HCT116 (cell line): ENCODE measurements around the gene HPN. TPM values are rescaled to one million over a fixed set of nuclear protein-coding genes. Genes with fewer than 3 reads are reported as not detected.

Source experiments
- ATAC-seq: fragments of 200-7000 bp; cut with Tn5 transposase; 2 replicates; pipeline ENCODE4 v1.9.1; 2020; ENCODE audit warnings: mild to moderate bottlenecking, moderate library complexity
- BruUV-seq: library from RNA; stranded (reverse); fragments of 400-500 nt; replicated peaks from 2 replicates; lab custom pipeline; 2021; lab: Mats Ljungman, UMichigan
- CTCF ChIA-PET: fragments of 300-600 bp; sonication (Branson Sonifier 250); formaldehyde crosslinking; loops from one replicate; lab custom pipeline; 2021; ENCODE audit warnings: antibody characterized with exemption; lab: Charles Lee
- POLR2A ChIA-PET: fragments of 300-600, 350-600 bp; sonication (Branson Sonifier 250); formaldehyde crosslinking; loops from one replicate; lab custom pipeline; 2021; ENCODE audit warnings: antibody characterized with exemption; lab: Charles Lee
- RAD21 ChIA-PET, 2 experiments: fragments of 300-600 bp; sonication (Branson Sonifier 250); formaldehyde crosslinking; loops; one replicate each; lab custom pipeline; 2023; ENCODE audit warnings: low total read pairs in 2 of 2; ENCODE audit not compliant: uncharacterized antibody in 2 of 2, unreplicated experiment in 2 of 2, low non-redundant PET in 1 of 2; lab: Charles Lee
- DNase-seq: peaks from one replicate; pipeline ENCODE4 v3.0.0-alpha.2; 2010; ENCODE audit warnings: low read depth, low spot score
- H2AFZ ChIP-seq: fragments of 200-600 bp; shearing (Covaris generic), sonication (generic); 2 replicates; pipeline ENCODE4 v1.6.1; 2017; ENCODE audit warnings: low read depth, mixed run types, mixed read lengths, antibody characterized with exemption, low read length; ENCODE audit not compliant: poor library complexity, severe bottlenecking
- H3K27ac ChIP-seq: 2 replicates; pipeline ENCODE4 v1.5.1; 2012; ENCODE audit warnings: low read depth, low read length
- H3K27me3 ChIP-seq: fragments of 200-600 bp; sonication (generic); 2 replicates; pipeline ENCODE4 v1.6.1; 2016; ENCODE audit warnings: mixed run types, low read length, mixed read lengths; ENCODE audit not compliant: insufficient read depth
- H3K36me3 ChIP-seq, 2 experiments: fragments of 200-500 bp in 1 of 2; fragments of 200-600 bp in 1 of 2; sonication (Bioruptor generic) in 1 of 2; sonication (generic) in 1 of 2; 2 replicates each; pipeline versions ENCODE4 v1.5.1 to v1.6.1; 2014 to 2016; ENCODE audit warnings: low read length in 2 of 2, inconsistent platforms in 1 of 2, mixed read lengths in 1 of 2, mixed run types in 1 of 2; ENCODE audit not compliant: insufficient read depth in 2 of 2, control insufficient read depth in 1 of 2
- H3K4me1 ChIP-seq, 2 experiments: fragments of 200-600 bp in 1 of 2; sonication (generic) in 1 of 2; 2 replicates each; pipeline versions ENCODE4 v1.5.1 to v1.6.1; 2012 to 2017; ENCODE audit warnings: low read length in 2 of 2, inconsistent platforms in 1 of 2, mild to moderate bottlenecking in 1 of 2, mixed read lengths in 1 of 2, mixed run types in 1 of 2, moderate library complexity in 1 of 2; ENCODE audit not compliant: insufficient read depth in 2 of 2, control insufficient read depth in 1 of 2
- H3K4me2 ChIP-seq: fragments of 200-600 bp; sonication (generic); 2 replicates; pipeline ENCODE4 v1.6.1; 2017; ENCODE audit warnings: mixed run types, low read length, mixed read lengths
- H3K4me3 ChIP-seq, 2 experiments: fragments of 200-600 bp in 1 of 2; sonication (generic) in 1 of 2; replicated peaks in 1 of 2; 2 replicates each; pipeline ENCODE4 v1.5.1; 2011 to 2016; ENCODE audit warnings: low read length in 2 of 2, control low read depth in 1 of 2, low read depth in 1 of 2, mild to moderate bottlenecking in 1 of 2, mixed read lengths in 1 of 2, mixed run types in 1 of 2
- H3K79me2 ChIP-seq: fragments of 200-600 bp; sonication (generic); 2 replicates; pipeline ENCODE4 v1.6.1; 2017; ENCODE audit warnings: mild to moderate bottlenecking, mixed run types, low read length, moderate library complexity, mixed read lengths; ENCODE audit not compliant: insufficient read depth
- H3K9ac ChIP-seq: fragments of 200-600 bp; sonication (generic); 2 replicates; pipeline ENCODE4 v1.6.1; 2016; ENCODE audit warnings: low read length, mixed read lengths
- H3K9me2 ChIP-seq: fragments of 200-600 bp; sonication (generic), shearing (Covaris generic); 2 replicates; pipeline ENCODE4 v1.6.1; 2017; ENCODE audit warnings: mixed run types, mild to moderate bottlenecking, moderate library complexity; ENCODE audit not compliant: insufficient read depth
- H3K9me3 ChIP-seq, 2 experiments: fragments of 200-500 bp in 1 of 2; fragments of 200-600 bp in 1 of 2; sonication (Bioruptor generic) in 1 of 2; sonication (generic) in 1 of 2; 2 replicates each; pipeline ENCODE4 v1.6.1; 2014 to 2017; ENCODE audit warnings: low read length in 2 of 2, mixed read lengths in 2 of 2, inconsistent platforms in 1 of 2, low read depth in 1 of 2, mild to moderate bottlenecking in 1 of 2, mixed run types in 1 of 2, moderate library complexity in 1 of 2; ENCODE audit not compliant: control insufficient read depth in 1 of 2, insufficient read depth in 1 of 2
- H4K20me1 ChIP-seq: fragments of 200-600 bp; sonication (generic), shearing (Covaris generic); 2 replicates; pipeline ENCODE4 v1.6.1; 2017; ENCODE audit warnings: mixed run types, mild to moderate bottlenecking, moderate library complexity; ENCODE audit not compliant: insufficient read depth
- CBX3 ChIP-seq: IDR thresholded peaks from 2 replicates; pipeline ENCODE4 v1.6.1; 2012; ENCODE audit warnings: low read depth
- CEBPB ChIP-seq: IDR thresholded peaks from 2 replicates; pipeline ENCODE4 v1.6.1; 2012; ENCODE audit warnings: low read depth
- EGR1 ChIP-seq: IDR thresholded peaks from 2 replicates; pipeline ENCODE4 v1.6.1; 2012; ENCODE audit warnings: low read depth
- EZH2phosphoT487 ChIP-seq: fragments of 200-600 bp; IDR thresholded peaks from 2 replicates; pipeline ENCODE4 v1.6.1; 2018; ENCODE audit warnings: antibody characterized with exemption, borderline replicate concordance
- JUND ChIP-seq: IDR thresholded peaks from 2 replicates; pipeline ENCODE4 v1.6.1; 2012
- POLR2A ChIP-seq: IDR thresholded peaks from 2 replicates; pipeline ENCODE4 v1.7.0; 2011; ENCODE audit warnings: borderline replicate concordance; ENCODE audit not compliant: insufficient read depth, insufficient read length; ENCODE audit errors: extremely low read depth
- POLR2AphosphoS5 ChIP-seq: IDR thresholded peaks from 2 replicates; pipeline ENCODE4 v1.6.1; 2011; ENCODE audit warnings: mild to moderate bottlenecking, low read depth, low read length, moderate library complexity
- SIN3A ChIP-seq: IDR thresholded peaks from 2 replicates; pipeline ENCODE4 v1.6.1; 2012; ENCODE audit warnings: low read depth
- SP1 ChIP-seq: IDR thresholded peaks from 2 replicates; pipeline ENCODE4 v1.6.1; 2012; ENCODE audit warnings: low read depth
- TCF7L2 ChIP-seq: IDR thresholded peaks from 2 replicates; pipeline ENCODE4 v1.7.0; 2011; ENCODE audit warnings: borderline replicate concordance, inconsistent platforms; ENCODE audit not compliant: insufficient read depth, insufficient read length; ENCODE audit errors: extremely low read depth
- ZFX ChIP-seq: fragments of 450-650 bp; IDR thresholded peaks from 2 replicates; pipeline ENCODE4 v1.6.1; 2017
- intact Hi-C: fragments of 100-400 bp; cut with micrococcal nuclease; formaldehyde crosslinking; loops from 2 replicates; pipeline ENCODE4 v1.10.0; 2022
- total RNA-seq: library from RNA; stranded (reverse); gene quantifications from one replicate; pipeline ENCODE4 v1.2.1, GENCODE V29; 2021; ENCODE audit not compliant: unreplicated experiment
- TF ChIP-seq, protein P1 (sequence below): IDR thresholded peaks from 2 replicates; pipeline ENCODE4 v1.6.1; 2012
- TF ChIP-seq, protein P2 (sequence below): IDR thresholded peaks from 2 replicates; pipeline ENCODE4 v1.6.1; 2012
- TF ChIP-seq, protein P3 (sequence below), 3 experiments: fragments of 200-600 bp in 1 of 3; sonication (generic) in 1 of 3; IDR thresholded peaks in 2 of 3; conservative IDR thresholded peaks in 1 of 3; 2 replicates each; pipeline ENCODE4 v1.5.1; 2012 to 2017; ENCODE audit warnings: low read depth in 2 of 3, low read length in 2 of 3, antibody characterized with exemption in 1 of 3, borderline replicate concordance in 1 of 3, control low read depth in 1 of 3, mild to moderate bottlenecking in 1 of 3, mixed read lengths in 1 of 3, mixed run types in 1 of 3, moderate library complexity in 1 of 3; ENCODE audit not compliant: insufficient read depth in 1 of 3
- TF ChIP-seq, protein P4 (sequence below): IDR thresholded peaks from 2 replicates; pipeline ENCODE4 v1.6.1; 2012; ENCODE audit warnings: low read depth

HPN gene
- total RNA-seq, 1 experiment from 2014 or later = 0.32 TPM

DNA sequence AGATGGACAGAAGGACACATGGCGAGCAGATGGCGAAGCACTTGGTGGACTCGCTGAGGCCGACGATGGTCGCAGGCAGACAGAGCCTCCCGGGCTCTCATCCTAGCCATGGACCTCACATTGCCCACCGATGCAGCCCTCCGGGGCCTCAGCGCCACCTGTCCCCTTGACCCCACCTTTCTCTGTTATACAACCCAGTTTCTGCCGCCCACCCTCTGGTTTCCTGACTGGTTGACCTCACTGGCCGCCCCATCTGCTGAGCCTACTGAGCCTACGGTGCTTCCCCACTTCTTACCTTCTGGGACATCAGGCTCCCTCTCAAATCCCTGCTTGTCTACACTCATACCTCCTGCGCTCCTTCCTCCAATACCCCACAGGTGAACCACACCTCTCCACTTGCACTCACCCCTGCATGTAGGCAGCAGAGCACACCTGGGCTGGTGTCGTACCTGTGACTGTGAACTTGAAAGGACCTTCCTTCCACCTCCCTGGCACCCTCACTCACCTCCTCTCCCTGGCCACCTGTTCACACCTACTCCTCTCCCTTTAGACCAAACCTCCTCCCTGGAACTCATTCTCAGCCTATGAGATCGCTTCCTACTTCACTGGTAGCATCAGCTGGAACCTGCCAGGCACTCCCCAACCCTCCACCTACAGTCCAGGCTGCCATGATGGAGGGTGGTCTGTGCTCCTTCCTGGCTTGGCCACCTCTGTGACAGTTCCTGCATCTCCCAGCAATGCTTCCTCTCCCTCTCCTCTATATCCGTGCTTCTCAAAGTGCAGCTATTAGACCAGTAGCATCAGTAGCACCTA, 36.1 kb downstream of the HPN start:
- ChIA-PET POLR2A (no interaction called here), RAD21 (no interaction called here), CTCF (no interaction called here)
- Histone ChIP-seq H4K20me1 (no peaks in the 10 kb centered on the region), H3K27ac (no peak overlapping the region), H3K4me3 (no peak overlapping the region), H3K36me3 (no peaks in the 10 kb centered on the region), H3K4me2 (no peak overlapping the region), H3K9ac (no peak overlapping the region), H3K4me1 (no peaks in the 10 kb centered on the region), H2AFZ (no peak overlapping the region), H3K79me2 (no peaks in the 10 kb centered on the region), H3K9me3 (no peaks in the 10 kb centered on the region), H3K9me2 (no peaks in the 10 kb centered on the region), H3K27me3 (no peaks in the 10 kb centered on the region)
- intact Hi-C loops = no loop called here
- DNase-seq (no peak), ATAC-seq (no peak)
- TF ChIP-seq SP1 = no peak
- TF ChIP-seq, protein P1, sequence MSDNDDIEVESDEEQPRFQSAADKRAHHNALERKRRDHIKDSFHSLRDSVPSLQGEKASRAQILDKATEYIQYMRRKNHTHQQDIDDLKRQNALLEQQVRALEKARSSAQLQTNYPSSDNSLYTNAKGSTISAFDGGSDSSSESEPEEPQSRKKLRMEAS = no peak
- no peak for TF ChIP-seq CBX3
- no peak for TF ChIP-seq EZH2phosphoT487
- no peak for TF ChIP-seq POLR2AphosphoS5
- TF ChIP-seq, protein P2, sequence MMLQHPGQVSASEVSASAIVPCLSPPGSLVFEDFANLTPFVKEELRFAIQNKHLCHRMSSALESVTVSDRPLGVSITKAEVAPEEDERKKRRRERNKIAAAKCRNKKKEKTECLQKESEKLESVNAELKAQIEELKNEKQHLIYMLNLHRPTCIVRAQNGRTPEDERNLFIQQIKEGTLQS = no peak
- no peak for TF ChIP-seq TCF7L2
- TF ChIP-seq EGR1 = no peak
- TF ChIP-seq POLR2A = no peak
- no peak for TF ChIP-seq SIN3A
- no peak for TF ChIP-seq CEBPB
- TF ChIP-seq JUND = no peak
- no peak for TF ChIP-seq ZFX
- TF ChIP-seq, protein P3, sequence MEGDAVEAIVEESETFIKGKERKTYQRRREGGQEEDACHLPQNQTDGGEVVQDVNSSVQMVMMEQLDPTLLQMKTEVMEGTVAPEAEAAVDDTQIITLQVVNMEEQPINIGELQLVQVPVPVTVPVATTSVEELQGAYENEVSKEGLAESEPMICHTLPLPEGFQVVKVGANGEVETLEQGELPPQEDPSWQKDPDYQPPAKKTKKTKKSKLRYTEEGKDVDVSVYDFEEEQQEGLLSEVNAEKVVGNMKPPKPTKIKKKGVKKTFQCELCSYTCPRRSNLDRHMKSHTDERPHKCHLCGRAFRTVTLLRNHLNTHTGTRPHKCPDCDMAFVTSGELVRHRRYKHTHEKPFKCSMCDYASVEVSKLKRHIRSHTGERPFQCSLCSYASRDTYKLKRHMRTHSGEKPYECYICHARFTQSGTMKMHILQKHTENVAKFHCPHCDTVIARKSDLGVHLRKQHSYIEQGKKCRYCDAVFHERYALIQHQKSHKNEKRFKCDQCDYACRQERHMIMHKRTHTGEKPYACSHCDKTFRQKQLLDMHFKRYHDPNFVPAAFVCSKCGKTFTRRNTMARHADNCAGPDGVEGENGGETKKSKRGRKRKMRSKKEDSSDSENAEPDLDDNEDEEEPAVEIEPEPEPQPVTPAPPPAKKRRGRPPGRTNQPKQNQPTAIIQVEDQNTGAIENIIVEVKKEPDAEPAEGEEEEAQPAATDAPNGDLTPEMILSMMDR (IDR thresholded peaks at IDR 0.05 in 2 of 3, conservative IDR thresholded peaks at IDR 0.05 in 1 of 3; ENCODE audit: borderline replicate concordance in 1 of 3, insufficient read depth in 1 of 3, low read depth in 2 of 3, low read length in 2 of 3) = no peak
- TF ChIP-seq, protein P4, sequence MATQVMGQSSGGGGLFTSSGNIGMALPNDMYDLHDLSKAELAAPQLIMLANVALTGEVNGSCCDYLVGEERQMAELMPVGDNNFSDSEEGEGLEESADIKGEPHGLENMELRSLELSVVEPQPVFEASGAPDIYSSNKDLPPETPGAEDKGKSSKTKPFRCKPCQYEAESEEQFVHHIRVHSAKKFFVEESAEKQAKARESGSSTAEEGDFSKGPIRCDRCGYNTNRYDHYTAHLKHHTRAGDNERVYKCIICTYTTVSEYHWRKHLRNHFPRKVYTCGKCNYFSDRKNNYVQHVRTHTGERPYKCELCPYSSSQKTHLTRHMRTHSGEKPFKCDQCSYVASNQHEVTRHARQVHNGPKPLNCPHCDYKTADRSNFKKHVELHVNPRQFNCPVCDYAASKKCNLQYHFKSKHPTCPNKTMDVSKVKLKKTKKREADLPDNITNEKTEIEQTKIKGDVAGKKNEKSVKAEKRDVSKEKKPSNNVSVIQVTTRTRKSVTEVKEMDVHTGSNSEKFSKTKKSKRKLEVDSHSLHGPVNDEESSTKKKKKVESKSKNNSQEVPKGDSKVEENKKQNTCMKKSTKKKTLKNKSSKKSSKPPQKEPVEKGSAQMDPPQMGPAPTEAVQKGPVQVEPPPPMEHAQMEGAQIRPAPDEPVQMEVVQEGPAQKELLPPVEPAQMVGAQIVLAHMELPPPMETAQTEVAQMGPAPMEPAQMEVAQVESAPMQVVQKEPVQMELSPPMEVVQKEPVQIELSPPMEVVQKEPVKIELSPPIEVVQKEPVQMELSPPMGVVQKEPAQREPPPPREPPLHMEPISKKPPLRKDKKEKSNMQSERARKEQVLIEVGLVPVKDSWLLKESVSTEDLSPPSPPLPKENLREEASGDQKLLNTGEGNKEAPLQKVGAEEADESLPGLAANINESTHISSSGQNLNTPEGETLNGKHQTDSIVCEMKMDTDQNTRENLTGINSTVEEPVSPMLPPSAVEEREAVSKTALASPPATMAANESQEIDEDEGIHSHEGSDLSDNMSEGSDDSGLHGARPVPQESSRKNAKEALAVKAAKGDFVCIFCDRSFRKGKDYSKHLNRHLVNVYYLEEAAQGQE = no peak
- BruUV-seq = no TSS peak
